Measurements from ENCODE around the gene MRC2.
"Not testable (repeated sequence)": the region's sequence is repeated elsewhere in the genome, so short reads cannot be mapped to it uniquely, and the experiment has no call there.

Gene MRC2

DNA sequence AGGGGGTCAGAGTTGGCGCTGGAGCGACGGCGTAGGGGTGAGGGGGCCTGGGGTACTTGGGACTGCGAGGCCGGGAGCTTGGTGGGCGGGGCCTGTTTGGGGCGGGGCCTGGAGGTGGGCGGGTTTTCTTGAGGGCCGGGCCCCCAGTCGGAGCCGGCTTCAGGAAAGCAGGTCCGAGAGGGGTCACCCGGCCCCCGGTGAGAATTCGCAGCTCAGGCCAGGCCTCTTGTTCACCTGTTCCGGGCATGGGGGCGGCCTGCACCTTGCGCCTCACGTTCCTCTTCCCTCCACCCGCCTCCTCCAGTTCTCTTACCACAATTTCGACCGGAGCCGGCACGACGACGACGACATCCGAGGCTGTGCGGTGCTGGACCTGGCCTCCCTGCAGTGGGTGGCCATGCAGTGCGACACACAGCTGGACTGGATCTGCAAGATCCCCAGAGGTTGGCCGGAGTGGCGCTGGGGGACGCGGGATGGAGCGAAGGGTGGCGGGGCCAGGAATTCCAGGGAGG is 52.5 kb downstream of the MRC2 start:
- no peak for DNase-seq (ENCODE audit: low read depth in 2 of 2)

DNA sequence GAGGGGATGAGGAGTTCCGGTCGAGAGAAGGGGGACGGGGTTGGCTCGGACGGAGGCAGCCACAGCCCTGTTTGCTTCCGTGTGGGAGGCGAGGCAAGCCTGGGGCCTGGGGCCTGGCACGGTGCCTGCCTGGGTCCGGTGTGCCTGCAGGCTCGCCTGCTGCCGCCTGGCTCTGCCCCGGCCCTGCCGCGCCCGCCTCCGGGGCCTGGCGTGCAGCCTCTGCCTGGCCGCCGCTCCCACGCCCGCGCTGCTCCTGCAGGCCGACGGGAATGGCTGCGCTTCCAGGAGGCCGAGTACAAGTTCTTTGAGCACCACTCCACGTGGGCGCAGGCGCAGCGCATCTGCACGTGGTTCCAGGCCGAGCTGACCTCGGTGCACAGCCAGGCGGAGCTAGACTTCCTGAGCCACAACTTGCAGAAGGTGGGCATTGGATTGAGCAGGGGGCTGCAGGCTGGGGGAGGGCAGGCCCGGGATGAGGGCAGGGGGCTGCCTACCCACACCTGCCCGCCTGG is 53.1 kb downstream of the MRC2 start:
- no peak for DNase-seq (ENCODE audit: low read depth in 2 of 2)

DNA sequence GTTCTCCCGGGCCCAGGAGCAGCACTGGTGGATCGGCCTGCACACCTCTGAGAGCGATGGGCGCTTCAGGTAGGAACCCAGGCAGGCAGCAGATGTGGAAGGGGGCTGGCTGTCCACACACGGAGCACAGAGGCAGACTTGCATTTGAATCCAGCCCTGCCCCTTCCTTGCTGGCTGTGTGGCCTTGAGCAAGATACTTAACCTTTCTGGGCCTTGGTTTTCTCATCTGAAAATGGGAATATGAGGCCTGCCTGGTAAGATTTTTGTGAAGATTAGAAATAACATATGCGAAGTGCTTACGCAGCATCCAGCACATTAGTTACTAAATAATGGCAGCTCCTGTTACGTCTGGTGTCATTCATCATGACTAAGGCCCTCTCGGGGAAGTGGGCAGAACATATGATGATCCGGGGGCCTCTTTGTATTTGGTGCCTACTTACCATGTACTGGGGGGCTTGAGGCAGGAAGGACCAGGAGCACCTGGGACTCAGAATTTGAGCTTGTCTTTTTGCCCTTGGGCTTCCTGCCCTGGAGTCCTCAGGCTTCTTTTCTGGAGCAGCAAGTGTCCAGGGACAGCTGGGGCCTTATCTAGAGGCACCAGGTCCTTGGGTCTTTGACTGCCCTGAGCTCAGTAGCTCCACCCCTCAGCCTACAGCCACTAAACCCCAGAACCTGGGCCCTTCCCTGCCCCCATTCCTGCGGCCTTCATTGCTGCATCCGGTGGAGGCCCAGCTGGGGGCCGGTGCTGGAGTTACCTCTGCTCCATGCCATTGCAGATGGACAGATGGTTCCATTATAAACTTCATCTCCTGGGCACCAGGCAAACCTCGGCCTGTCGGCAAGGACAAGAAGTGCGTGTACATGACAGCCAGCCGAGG is 53.8 kb downstream of the MRC2 start:
- DNase-seq (ENCODE audit: low read depth in 2 of 2) = no peak

DNA sequence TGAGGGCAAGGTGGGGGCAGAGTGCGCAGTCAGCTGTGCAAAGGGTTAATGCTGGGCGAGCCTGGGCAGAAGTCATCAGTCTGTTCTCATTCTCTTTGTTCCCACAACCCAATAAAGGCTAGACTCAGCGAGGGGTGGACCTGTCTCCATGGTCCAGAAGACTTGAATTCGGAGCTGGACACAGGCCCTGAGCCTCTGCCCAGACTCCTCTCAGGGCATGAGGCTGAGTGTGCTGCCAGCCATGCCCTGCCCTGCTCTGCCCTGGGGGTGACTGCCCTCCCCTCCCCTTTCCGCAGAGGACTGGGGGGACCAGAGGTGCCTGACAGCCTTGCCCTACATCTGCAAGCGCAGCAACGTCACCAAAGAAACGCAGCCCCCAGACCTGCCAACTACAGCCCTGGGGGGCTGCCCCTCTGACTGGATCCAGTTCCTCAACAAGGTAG is 54.5 kb downstream of the MRC2 start:
- DNase-seq (ENCODE audit: low read depth in 2 of 2) = no peak

DNA sequence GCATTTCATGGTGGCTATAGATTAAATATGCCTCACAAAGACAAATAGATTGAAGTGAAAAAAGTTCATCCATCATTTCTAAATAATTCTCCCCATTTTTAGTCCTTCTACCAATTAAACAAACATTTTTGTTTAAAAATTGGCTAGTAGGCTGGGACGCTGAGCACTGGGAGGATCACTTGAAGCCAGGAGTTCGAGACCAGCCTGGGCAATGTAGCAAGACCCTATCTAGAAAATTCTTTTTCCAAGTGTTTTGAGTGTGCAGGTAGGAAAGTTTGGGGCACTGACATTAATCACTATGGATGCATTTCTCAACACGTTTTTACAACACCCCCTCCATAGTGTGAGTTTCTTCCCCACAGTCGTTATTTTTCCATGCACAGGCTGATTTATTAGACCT is 56.7 kb downstream of the MRC2 start:
- DNase-seq (ENCODE audit: low read depth in 2 of 2) = no peak

DNA sequence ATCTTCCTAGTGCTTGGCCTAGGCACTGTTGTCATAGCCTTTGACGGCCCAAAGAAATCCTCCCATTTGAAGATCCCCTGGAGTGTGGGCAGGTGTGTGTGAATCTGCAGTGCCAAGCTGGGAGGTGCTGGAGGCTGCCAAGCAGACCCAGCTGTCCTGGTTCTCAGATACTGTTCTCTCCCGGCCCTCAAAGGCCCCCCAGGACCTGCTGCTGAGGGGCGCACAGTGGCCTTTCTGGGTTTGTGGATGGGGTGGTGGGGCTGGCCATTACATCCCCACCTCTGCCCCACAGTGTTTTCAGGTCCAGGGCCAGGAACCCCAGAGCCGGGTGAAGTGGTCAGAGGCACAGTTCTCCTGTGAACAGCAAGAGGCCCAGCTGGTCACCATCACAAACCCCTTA is 60.5 kb downstream of the MRC2 start:
- DNase-seq (ENCODE audit: low read depth in 2 of 2) = no peak

DNA sequence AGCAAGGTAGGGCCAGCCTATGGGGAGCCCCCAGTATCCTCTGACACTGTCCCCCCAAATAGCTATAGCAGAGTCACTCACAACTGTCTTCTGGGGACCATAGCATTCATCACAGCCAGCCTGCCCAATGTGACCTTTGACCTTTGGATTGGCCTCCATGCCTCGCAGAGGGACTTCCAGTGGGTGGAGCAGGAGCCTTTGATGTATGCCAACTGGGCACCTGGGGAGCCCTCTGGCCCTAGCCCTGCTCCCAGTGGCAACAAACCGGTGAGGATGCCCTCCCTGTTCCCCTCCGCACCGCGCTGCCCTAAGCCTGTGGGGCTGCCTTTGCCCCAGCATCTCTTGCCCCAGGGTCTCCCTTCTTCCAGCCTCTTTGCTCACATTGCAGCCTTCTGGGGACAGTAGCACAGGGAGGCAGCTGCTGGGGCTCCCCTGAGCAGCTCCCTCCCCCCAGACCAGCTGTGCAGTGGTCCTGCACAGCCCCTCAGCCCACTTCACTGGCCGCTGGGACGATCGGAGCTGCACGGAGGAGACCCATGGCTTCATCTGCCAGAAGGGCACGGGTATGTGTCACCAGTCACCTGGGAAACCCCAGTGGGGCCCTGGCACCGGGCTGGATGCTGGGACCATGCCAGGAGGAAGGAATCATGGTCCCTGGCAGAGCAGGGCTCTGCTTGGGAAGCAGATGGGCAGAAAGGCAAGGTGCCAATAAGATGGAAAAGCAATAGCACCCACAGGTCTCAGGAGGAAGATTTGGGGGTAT is 61.1 kb downstream of the MRC2 start:
- DNase-seq (ENCODE audit: low read depth in 2 of 2) = no peak

DNA sequence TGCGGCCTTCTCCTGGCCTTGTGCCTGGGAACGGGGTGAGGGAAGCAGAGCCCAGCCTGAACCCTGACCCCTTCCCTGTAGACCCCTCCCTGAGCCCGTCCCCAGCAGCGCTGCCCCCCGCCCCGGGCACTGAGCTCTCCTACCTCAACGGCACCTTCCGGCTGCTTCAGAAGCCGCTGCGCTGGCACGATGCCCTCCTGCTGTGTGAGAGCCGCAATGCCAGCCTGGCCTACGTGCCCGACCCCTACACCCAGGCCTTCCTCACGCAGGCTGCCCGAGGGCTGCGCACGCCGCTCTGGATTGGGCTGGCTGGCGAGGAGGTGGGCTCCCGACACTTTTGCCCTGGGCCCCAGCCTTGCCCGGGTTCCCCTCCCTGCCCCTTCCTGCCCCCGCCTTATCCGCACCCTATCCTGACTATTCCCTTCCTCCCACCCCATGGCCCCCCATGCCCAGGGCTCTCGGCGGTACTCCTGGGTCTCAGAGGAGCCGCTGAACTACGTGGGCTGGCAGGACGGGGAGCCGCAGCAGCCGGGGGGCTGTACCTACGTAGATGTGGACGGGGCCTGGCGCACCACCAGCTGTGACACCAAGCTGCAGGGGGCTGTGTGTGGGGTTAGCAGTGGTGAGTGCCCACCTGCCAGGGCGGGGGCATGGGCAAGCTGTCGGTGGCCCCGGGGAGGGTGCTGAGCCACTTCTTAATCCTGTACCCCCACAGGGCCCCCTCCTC is 62.1 kb downstream of the MRC2 start:
- DNase-seq (ENCODE audit: low read depth in 2 of 2) = no peak

DNA sequence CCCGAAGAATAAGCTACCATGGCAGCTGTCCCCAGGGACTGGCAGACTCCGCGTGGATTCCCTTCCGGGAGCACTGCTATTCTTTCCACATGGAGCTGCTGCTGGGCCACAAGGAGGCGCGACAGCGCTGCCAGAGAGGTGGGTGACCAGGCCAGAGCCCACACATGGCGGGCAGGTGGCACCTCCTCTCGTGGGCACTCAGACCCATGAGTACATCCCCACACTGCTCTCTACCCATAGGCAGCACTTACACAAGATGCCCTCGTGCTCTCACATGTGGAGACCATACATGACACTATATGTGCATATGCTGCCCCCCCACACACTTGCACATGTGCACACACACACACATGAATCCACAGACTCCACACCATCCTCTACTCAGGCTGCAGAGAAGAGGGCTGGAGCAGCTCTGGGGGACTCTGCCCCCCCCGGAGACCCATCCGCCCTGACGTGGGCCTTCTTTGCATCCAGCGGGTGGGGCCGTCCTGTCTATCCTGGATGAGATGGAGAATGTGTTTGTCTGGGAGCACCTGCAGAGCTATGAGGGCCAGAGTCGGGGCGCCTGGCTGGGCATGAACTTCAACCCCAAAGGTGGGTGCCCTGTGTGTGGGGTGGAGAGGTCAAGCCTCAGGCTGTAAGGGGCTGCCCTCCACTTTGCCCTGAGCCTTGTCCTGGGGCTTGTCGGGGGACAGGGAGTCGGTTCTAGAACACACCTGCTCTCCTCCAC is 62.9 kb downstream of the MRC2 start:
- DNase-seq (ENCODE audit: low read depth in 2 of 2) = no peak

DNA sequence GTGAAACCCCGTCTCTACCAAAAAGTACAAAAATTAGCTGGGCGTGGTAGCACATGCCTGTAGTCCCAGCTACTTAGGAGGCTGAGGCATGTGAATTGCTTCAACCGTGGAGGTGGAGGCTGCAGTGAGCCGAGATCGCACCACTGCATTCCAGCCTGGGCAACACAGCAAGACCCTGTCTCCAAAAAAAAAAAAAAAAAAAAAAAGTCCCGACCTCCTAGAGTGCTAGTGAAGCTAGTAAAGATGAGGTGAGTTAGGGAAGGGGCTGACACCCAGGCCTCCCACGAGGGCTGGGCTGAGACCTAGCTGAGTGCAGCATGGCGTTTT is 64.1 kb downstream of the MRC2 start:
- not testable (repeated sequence) for DNase-seq (ENCODE audit: low read depth in 2 of 2)

DNA sequence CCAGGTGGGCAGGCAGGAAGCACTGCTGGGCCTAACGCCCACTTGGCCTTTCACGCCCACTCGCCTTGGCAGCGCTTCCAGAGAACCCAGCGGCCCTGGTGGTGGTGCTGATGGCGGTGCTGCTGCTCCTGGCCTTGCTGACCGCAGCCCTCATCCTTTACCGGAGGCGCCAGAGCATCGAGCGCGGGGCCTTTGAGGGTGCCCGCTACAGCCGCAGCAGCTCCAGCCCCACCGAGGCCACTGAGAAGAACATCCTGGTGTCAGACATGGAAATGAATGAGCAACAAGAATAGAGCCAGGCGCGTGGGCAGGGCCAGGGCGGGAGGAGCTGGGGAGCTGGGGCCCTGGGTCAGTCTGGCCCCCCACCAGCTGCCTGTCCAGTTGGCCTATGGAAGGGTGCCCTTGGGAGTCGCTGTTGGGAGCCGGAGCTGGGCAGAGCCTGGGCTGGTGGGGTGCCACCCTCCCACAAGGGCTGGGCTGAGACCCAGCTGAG is 64.7 kb downstream of the MRC2 start:
- no peak for DNase-seq (ENCODE audit: low read depth in 2 of 2)

DNA sequence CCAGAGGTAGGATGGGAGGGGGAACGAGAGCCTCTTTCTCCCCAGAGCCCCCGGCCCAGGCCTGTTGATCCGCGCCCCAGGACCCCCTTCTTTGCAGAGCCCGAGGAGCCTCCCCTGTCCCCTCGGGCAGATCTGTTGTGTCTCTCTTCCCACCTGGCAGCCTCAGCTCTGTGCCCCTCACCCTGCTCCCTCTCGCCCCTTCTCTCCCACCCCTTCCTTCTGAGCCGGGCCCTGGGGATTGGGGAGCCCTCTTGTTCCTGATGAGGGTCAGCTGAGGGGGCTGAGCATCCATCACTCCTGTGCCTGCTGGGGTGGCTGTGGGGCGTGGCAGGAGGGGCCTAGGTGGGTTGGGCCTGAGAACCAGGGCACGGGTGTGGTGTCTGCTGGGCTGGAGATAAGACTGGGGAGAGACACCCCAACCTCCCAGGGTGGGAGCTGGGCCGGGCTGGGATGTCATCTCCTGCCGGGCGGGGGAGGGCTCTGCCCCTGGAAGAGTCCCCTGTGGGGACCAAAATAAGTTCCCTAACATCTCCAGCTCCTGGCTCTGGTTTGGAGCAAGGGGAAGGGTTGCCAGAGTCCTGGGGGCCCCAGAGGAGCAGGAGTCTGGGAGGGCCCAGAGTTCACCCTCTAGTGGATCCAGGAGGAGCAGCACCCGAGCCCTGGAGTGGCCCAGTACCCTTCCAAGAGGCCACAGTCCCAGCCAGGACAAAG is 65.4 kb downstream of the MRC2 start:
- DNase-seq (ENCODE audit: low read depth in 2 of 2) = no peak

DNA sequence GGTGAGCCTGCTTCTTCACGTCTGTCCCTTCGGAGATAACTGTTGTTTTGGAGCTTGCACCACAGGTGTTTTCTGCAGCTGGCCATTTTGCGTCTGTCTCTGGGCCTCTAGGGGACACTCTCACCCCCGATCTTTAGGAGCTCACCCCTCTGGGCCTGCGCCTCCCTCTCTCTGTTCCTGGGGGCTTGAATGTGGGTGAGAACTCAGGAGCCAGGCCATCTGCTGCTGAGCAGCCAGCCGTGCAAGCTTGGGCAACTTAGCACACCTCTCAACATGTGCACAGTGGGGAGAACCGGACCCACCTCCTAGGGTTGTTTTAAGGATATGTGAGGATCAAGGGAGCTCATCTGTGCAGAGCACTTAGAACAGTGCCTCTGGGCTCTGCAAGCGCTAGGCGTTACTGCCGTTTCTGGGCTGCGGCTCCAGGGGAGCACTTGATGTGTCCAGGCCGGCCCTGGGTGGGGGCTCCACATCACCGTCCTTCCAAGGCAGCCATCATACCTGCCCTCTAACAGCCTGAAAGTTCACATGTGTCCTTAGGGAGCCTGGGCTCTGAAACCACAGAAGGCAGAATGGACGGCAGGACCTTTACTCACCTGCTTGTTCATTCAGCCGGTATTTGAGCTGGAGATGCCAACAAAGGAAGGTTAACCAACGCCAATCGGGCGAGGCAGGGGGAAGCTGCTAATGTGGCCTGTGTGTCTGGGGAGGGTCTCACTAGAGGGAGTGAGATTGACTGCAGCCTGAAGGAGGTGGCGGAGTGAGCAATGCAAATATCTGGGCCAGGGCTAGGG is 66.3 kb downstream of the MRC2 start:
- DNase-seq (ENCODE audit: low read depth in 2 of 2) = no peak

DNA sequence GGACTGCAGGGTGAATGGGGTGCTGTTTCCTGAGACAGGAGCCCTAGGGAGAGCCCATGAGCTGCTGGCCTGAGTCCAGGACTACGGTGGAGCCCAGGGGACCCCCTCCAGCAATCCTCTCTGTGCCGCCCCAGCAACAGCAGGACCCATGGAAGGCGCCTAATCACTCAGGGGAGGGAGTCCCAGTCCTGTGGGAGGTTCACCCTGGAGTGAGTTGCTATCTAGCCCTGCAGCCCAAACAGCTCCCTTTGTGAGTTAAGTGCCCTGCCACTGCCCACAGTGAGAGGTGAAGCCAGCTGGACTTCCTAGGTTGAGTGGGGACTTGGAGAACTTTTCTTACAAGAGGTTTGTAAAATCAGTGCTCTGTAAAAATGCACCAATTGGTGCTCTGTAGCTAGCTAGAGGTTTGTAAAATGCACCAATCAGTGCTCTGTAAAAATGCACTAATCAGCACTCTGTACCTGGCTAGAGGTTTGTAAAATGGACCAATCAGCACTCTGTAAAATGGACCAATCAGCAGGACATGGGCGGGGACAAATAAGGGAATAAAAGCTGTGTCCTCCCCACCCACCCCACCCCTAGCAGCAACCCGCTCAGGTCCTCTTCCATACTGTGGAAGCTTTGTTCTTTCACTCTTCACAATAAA is 67.7 kb downstream of the MRC2 start:
- DNase-seq (ENCODE audit: low read depth in 2 of 2) = not testable (repeated sequence)

DNA sequence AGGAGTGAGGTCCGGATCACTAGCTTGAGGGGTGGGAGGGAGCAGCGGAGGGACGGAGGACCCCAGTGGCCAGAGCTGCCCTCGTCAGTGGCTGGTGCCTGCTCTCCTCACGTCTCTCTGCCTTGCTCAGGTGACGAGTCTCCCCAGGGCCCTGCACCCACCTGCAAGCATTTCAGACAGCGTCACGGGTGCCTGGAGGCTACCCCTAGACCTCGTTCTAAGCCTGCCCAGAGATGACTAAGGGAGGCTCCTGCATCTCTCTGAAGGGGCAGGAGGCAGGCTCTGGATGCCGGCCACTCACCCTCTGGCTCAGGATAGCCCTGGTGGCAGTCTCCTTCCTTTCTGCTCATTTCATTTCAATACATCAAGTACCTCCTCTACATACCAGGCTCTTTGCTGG is 68.8 kb downstream of the MRC2 start:
- DNase-seq (ENCODE audit: low read depth in 2 of 2) = no peak

DNA sequence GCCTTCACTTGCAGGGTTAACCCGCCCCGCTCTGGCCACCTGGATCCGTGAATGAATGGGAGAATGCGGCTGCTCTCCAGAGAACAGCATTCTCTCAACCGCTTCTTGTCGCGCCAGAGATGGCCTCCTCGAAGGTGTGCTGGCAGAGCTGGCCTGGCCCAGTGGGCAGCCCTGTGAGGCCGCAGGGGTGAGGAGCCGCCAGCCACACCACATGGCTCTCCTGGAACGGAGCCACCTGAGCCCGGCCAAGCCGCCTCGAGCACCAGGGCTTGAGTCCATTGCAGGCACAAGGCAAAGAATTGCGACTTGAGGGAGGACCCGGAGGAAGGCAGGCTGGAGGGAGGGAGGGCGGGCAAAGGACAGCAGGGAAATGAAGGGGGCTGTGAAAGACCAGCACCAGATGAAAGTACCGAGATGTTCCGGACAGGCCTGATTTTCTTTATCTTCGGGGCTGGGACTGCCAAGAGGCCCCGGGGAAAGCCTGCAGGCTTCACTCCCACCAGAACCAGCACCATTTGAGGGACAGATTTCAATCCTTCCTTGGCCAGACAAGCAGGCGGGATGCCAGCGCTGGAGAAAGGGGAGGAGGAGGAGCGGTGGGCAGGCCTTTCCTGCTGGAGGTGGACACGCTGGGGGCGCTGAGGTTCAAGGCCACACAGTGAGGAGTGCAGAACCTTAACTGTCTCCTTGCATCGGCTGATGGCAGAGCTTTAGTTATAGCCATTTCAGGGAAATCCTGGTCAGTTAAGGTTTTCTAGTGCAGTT is 69.4 kb downstream of the MRC2 start:
- no peak for DNase-seq (ENCODE audit: low read depth in 2 of 2)

DNA sequence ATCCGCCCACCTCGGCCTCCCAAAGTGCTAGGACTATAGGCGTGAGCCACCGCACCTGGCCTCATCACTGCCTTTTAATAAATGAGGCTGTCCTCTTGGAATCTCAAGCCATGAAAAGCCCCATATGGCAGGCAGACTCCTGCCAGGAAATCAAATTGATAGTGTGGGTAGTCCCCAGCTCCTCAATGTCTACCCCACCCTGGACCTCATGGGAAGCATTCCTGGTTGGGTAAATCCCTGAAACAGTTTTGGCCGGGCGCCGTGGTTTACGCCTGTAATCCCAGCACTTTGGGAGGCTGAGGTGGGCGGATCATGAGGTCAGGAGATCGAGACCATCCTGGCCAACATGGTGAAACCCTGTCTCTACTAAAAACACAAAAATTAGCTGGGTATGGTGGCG is 71.0 kb downstream of the MRC2 start:
- not testable (repeated sequence) for DNase-seq (ENCODE audit: low read depth in 2 of 2)

DNA sequence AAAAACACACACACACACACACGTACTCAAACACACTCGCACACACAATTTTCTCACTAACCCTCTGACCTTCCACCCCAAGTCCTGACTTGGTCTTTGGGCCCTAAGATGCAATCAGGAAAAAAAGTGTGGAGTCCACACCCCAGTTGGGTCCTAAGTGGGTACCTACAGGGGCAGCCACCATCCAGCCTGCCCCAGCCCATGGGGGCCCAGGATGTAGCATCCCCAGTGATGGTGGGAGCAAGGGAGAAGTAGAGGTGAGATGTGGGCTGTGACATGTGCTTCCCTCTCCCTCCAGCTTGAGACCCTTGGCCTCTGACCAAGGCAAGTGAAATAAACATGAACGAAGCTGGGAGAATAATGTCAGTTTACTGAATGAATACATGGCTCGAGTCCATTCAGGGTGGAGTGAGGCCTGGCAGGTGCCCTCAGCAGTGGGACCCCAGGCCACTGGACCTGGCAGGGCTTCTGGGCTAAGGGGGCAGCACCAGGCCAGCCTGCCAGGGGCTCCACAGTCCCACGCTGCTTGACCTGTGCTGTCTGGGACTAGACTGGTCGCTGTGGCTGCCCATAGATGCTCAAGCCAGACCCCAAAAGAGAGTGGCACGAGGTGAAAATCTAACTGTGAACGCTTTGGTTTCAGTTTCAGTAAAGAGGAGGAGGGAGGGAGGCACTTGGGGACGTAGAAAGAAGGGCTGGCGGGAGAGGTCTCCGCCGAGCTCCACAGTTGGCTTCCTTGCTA is 73.7 kb downstream of the MRC2 start:
- no peak for DNase-seq (ENCODE audit: low read depth in 2 of 2)

All from stimulated activated CD4-positive, alpha-beta T cell treated with anti-CD3 and anti-CD28 coated beads, Interleukin-12 subunit alpha, Interleukin-12 subunit beta, amount 100 ng/mL, for 24 hours (primary cell).